Measurements from ENCODE around the gene SPTBN5.

The SPTBN5 gene

DNA sequence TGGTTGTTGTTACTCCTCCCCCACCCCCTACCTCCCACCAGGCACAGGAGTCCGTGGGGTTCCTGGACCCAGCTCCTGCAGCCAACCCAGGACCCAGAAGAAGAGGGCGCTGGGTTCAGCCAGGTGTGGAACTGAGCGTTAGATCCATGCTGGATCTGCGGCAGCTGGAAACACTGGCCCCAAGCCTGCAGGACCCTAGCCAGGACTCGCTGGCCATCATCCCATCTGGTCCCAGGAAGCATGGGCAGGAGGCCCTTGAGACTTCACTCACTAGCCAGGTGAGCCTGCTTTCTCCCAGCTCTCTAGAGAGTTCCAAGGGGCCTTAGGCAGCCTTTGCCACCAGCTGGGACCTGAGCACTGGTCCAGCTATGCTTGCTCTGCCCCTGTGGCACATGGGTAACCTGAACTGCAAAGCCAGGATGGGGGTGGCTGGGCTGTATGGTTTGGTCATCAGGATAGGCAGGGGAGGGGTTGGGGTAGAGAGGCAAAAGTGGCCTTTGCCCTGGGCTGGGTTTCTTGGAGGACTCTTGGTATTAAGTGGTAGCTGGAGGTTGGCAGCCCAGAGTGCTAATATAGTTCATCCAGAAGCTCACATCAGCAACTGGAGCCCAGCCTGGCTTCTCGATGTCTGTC lies 72.9 kb downstream of the SPTBN5 start:
- no peak for DNase-seq

DNA sequence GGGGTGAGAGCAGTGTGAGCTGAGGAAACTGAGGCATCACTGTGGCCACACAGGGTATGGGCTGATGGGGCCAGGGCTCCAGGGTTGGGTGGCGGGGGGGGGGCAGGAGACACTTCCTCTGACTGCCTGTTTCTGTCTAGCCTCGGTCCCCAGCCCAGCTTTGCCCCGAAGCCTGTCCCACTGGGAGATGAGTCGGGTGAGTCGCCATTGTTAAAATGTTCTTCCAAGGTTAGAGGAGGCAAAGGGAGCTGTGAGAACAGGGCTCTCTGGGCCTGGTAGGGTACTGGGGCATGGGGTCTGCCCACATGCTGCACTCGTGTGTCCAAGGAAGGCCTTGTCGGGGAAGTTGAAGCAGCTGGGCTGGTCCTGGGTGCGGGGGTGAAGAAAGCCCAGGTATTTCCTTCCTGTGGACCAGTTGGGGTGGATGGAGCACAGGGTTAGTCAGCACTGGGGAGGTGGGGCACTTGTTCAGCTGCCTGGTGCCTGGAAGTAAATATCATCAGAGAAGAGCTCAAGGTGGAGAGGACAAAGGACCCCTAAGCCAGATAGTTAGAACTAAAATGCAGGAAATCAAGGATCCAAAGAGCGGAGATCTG lies 74.3 kb downstream of the SPTBN5 start:
- no peak for DNase-seq

DNA sequence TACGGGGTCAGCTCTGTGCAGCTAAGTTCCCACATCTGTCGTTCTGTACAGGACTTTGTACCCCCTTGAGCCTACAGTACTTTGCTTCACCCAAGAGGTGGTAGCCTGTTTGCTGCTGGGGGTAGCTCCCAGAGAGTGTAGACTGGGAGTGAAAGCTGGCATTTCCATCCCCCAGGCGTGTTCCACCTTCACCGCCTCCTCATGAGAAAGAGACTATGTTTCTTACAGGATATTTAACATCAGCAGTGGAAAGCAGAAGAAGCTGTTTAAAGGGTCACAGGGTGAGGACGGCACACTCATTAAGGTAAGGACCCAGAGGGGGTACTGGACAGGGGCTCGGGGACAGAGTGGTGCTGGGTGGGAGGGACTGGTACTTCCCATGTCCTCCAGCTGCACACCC lies 76.1 kb downstream of the SPTBN5 start:
- DNase-seq: no peak

DNA sequence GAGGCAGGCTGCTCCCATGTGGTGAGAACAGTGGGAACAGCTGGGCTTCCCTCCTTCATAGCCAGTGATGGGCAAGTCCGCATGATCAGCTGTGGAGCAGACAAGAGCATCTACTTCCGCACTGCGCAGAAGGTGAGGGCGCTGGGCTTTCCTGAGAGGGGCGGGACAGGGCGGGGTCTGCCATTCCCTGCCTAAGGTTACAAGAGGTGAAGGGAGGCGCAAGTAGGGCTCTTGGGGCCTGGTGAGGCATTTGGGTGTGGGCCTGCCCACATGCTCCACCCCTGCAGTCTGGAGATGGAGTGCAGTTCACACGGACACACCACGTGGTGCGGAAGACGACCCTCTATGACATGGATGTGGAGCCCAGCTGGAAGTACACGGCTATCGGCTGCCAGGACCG lies 76.5 kb downstream of the SPTBN5 start:
- DNase-seq: no peak

DNA sequence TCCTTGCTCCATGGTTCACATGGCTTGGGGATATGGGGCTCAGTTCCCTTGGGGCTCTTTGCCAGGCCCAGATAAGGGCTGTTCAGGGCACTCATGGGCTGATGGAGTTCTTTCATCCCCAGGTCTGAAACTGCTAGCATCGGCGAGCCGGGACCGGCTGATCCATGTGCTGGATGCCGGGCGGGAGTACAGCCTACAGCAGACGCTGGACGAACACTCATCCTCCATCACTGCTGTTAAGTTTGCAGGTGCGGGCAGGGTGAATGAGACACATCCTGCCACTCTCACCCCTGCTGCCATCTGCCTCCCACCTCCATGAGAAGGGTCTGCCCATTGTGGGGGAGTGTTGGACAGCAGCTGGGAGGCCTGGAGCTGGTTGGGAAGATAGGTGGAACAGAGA lies 77.1 kb downstream of the SPTBN5 start:
- DNase-seq: no peak

DNA sequence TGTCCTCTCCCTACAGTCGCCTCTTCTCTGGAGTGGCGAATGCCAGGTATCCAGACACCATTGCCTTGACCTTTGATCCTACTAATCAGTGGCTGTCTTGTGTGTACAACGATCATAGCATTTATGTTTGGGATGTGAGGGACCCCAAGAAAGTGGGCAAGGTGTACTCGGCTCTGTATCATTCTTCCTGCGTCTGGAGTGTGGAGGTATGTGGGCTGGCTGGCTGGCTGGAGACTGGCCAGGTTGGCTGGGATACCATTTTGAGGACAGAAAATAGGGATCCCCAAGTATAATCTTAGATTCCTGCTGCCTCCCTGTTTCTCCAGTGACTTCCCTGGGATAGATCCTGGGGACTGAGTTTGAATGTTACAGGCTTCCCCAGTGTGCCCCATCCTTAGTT lies 79.3 kb downstream of the SPTBN5 start:
- DNase-seq: no peak

DNA sequence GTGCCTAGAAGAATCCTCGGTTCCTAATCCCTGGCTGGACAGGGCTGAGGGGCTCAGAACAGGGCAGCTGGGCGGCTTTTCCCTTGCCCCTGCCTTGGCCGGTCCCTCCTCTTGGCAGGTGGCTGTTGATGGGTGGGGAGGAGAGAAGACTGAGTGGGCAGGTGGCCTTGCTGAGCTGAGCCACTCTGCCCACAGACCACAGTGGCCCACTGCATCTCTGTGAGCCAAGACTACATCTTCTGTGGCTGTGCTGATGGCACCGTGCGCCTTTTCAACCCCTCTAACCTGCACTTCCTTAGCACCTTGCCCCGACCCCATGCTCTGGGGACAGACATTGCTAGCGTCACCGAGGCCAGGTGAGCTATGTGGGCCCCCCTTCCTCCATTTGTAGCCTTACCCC lies 80.4 kb downstream of the SPTBN5 start:
- DNase-seq: no peak

DNA sequence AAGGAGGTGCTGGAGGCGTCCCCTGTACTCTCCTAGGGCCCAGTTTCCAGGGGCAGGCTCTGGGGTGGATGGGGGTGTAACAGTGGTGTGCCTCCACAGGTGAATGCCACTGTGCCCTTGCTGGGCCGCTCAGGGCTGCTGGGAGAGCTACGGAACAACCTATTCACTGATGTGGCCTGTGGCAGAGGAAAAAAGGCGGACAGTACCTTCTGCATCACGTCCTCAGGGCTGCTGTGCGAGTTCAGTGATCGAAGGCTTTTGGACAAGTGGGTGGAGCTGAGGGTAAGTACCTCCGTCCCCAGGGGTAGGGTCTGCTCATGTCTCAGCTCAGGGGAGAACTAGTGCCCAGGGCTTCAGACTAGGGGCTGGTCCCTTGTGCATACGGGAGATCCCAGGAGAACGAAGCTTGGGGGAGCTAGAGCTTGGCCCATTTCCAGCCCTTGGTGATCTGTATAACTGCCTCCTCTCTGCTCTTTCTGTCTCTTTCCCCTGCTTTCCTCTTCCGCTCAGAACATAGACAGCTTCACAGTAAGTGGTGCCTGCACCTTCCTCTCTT lies 81.0 kb downstream of the SPTBN5 start:
- DNase-seq: no peak

DNA sequence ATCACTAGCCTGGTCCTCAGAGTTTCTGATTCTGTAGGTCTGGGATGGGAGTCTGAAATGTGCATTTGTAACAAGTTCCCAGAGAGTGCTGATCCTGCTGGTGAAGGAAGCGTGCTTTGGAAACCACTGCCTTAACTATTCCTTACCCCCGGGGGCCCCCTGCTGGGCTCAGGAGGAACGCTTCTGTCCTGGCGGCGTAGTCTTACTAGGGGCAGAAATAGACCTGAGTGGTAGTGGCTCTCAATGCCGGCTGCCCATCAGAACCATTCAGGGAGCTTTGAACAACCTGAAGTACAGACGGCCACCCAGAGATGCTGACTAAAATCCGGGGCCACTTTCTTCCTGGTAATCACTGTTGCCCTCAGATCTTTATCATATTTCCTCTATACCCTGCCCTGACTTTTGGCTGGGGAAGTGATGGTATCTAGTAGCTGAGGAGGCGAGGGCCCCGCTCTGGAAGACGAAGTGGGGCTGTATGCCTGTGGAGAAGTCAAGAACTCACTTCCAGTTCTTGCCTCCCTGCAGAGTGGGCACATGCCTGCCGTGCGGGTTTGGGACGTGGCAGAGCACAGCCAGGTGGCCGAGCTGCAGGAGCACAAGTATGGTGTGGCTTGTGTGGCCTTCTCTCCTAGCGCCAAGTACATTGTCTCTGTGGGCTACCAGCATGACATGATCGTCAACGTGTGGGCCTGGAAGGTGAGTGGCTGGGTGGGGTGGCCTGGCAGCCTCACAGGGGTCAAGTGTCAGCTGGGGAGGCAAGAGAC lies 82.2 kb downstream of the SPTBN5 start:
- peak; percentile 67 for DNase-seq

DNA sequence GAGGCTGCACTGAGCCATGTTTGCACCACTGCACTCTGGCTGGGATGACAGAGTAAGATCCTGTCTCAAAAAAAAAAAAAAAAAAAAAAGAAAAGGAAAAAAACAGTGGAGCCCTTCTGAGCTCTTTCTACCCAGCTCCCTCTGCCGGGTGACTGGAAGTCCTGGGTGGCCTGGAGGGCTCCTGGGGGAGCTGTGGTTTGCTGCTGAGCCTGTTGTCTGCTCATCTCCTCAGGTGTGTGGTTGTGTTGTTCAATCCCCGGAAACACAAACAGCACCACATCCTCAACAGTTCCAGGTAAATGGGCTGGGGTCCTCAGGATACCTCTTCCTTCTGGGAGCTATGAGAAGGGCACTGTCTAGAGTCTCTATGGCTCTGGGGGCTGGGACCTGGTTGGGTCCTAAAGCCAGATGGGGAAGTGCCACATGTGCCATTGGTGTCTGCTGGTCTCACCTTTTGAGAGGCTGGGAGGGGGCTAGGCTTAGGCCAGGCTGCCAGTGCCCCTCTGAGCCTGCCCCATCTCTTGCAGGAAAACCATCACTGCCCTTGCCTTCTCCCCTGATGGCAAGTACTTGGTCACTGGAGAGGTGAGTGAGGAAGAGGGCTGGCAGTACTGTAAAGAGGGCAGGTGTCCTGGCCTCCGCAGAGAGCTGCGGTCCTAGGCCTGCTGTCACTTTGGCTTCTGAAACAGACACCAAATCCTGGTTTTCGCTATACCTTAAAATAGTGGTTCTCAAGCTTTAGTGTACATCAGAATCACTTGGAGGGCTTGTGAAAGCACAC lies 83.0 kb downstream of the SPTBN5 start:
- no peak for DNase-seq

DNA sequence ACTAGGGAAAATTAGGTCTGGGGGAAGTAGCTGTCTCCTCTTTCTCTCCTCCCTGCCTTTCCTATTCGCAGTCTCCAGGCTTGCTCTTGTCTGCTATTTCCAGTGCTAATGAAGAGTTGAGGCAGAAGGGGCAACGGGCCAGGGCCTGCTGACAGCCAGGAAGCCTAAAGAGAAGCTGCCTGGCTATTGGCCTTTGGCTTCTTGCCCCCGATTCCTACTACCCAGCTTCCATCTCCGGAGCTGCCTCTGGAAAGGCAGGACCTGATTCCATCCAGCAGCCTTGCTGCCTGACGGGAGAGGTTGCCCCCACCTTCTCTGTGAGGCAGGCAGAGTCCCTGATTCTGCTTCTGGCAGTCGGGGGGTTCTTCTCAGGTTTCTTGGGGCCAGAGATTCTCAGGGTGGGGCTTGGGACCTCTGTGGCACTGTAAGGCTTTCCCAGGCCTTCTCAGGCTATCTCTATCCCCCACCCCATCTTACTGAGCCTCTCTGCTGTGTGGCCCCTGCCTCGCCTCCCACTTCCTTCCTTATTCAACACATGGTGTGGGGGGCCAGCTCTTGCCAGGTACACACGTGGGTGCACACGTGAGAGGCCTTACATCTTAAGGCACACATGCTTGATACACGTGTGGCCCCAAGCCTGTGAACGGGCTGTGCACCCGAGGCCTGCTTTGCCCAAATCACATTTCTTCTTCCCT lies 84.2 kb downstream of the SPTBN5 start:
- no peak for DNase-seq

DNA sequence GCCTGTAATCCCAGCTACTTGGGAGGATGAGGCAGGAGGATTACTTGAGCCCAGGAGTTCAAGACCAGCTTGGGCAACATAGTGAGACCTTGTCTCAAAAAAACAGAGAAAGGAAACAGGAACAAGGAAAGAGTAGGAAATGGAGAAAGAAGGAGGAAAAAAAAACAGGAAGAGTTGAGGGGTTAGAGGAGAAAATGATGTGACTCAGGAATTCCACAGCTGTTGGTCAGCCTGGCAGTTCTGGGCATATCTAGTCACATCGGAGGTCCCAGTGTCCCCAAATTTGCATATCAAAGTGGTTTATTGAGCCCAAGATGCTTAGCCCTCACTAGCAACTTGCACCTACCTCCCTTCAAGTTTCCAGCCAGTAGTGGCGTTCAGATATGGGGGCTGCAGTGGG lies 84.7 kb downstream of the SPTBN5 start:
- DNase-seq: no peak

DNA sequence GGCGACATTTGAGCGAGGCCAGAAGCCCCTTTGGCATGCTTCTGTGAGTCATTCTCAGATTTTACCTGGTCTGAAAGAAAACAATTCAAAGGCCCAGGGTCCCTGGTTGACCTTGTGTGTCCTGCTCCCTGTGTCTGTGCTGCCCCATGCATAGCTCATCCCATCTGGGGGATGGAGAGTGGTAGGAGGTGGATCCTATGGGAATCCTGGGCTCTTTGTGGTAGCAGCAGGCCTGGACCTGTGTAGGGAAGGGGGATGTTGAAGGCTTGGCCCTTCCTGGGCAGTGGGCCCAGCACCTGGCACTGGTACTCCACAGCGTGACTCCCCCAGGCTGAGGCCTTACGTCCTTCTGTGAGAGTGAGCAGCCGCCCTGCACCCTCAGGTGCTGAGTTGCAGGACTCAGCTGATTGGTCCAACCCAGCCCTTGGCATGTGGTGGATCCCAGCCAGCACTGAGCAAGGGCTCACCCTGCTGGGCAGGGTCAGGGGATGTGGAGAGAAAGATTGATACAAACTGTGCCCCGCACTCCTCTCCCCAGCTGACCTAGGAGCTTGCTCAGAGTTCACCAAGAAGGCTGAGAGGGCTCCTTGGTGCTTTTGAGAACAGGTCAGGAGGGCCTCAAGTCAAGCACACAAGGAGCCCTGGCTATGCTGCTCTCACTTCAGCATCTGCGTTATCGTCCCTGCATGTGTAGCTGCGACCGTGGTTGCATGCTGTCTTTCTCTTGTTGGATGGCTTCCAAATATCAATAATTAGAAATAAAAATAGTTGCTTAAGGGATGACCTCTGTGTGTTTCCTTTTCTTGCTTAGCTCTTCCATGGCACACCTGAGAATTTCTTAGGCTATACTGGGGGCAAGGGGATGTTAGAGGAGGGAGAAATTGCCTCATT lies 87.3 kb downstream of the SPTBN5 start:
- DNase-seq: peak; percentile 17

DNA sequence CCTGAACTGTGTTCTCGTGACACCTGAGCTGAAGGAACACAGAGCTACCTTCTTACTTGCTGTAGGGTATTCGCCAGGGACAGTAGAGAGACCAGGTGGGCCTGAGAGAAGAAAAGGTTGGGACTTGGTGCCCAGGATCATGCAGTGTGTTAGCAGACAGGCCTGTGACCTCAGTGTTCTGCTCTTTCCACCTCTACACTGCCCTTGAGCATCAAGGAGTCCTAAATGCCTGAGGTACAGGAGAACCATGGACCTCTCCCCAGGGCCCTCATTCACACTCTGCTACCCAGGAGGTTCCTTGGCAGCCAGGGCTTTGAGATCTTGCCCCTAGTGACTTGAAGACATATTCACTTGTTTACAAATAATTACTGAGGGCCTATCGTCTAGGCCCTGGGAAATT lies 88.1 kb downstream of the SPTBN5 start:
- DNase-seq: peak; percentile 17

DNA sequence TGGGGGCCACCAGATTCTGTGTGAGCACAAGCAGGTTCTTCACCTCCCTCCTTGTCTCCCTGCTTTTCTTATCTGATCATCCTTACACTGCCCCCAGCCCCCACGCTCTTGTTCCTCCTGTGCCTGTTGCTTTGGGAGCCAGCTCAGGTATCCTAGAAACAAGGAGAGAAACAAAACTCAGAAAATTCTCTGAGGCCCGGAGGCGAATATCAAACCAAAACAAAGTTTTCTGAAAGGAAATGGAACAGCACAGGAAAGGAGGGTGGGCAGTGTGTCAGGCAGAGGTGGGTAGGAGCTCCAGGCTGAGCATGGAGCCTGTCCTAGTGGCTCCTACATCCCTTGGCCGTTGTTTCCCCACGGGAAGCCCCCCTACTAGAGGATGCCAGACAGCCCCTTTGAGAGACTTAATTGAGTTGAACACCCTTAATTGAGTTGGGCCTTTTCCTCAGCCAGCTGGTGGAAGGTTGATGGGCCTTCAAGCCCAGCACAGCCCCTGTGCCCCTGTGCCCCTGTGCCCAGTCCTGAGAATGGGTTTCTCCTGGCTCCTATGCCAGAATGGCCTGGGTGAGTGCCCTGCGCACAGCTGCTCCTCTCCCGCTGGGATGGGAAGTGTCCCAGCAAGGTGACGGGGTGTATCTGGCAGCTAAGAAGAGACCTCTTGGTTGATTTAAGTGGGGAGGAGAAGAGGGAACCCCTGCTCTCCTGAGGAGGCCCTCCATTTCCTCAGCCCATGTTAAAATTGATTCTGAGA lies 88.8 kb downstream of the SPTBN5 start:
- DNase-seq: no peak

DNA sequence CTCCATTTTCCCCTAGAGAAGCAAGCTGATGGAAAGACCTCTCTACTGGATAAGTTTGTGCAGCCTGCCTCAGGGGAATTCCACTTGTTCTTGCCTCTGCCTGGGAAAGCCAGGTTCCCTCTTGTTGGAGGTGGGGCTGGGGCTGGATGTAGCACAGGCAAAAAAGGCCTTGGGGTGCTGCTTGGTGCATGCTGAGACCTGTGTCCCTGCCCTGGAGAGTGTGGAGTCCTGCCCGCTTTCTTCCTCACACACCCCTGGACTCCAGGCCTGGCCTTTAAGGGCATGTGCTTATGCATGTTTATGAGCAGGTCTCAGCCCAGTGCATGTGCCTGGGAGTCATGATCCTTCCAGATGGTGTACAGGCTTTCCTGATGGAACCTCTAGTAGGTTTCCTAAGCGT lies 89.5 kb downstream of the SPTBN5 start:
- DNase-seq: peak; percentile 12

DNA sequence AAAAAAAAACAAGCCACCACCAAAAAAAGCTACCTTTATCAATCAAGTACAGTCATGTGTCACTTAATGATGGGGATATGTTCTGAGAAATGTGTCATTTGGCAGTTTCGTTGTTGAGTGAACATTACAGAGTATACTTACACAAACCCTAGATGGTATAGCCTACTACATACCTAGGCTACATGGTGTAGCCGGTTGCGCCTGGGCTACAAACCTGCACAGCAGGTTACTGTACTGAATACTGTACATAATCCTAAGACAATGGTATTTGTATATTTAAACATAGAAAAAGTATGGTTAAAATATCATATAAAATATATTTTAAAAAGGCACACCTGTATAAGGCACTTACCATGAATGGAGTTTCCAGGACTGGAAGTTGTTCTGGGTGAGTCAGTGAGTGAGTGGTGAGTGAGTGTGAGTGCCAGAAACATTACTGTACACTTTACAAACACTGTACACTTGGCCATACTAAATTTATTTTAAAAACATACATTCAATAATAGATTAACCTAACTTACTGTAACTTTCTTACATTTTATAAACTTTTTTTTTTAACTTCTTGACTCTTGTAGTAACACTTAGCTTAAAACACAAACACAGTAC lies 91.9 kb downstream of the SPTBN5 start:
- DNase-seq: no peak

DNA sequence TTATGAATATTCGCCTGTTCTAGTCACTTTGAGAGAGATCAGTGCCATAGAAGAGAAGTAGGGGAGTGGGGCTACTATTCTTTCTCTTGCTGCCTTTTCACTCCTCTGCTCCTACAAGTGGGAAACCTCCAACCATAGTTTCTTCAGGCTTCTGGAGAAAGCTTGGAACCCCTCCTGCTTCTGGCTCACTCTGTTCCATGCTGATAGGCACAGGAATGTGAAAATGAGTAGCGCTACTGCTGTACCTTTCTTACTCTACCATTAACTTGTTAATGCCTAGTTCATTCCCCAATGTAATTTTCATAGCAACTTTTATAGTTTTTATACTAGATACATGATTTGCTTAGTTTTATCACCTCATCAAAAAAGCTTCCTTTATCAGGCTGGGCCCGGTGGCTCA lies 92.7 kb downstream of the SPTBN5 start:
- no peak for DNase-seq

DNA sequence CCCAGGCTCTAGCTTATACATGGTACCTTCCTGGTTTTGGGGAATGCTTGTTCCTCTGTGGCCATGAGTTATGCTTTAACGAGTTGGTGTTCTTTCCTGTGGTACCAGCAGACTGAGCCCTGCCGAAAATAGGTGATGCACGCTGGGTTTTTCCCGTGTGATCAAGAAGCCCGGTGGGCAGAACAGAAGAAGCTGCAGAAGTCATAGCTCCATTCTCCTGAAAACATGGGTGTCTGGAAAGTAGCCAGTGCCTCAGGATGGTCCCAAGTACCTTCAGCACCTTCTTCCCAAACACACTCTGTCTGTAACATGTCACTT lies 94.4 kb downstream of the SPTBN5 start:
- no peak for DNase-seq
